Coronary artery (tissue), 2 donors: ENCODE measurements around the gene USF3.
A peak's percentile ranks its signal among the peaks of the same experiment; 100 is the strongest.

Experiments used
- DNase-seq: peaks from one replicate; pipeline ENCODE4 v3.0.0-alpha.2; 2017; ENCODE audit warnings: low spot score
- H3K27ac ChIP-seq, 2 donors: fragments of 200-600 bp; sonication (generic); one replicate each; pipeline ENCODE4 v1.5.1; 2016 to 2019
- H3K4me3 ChIP-seq: fragments of 200-600 bp; sonication (generic); 2 replicates; pipeline ENCODE4 v1.5.1; 2016; ENCODE audit warnings: mild to moderate bottlenecking, moderate library complexity
- CTCF ChIP-seq: fragments of 200-600 bp; sonication (generic); IDR thresholded peaks from one replicate; pipeline ENCODE4 v1.5.1; 2019; ENCODE audit warnings: antibody characterized with exemption

The USF3 gene

GRCh38 chr3:113615976-113616375 lies 80.5 kb downstream of the USF3 start:
- TF ChIP-seq CTCF, result no peak
- H3K27ac ChIP-seq, result no peak overlapping the region
- no peak overlapping the region for H3K4me3 ChIP-seq
- no peak for DNase-seq

GRCh38 chr3:113614402-113614801 lies 82.0 kb downstream of the USF3 start:
- no peak for DNase-seq
- no peak for TF ChIP-seq CTCF
- Histone ChIP-seq H3K27ac (peak overlapping the region in 1 of 2 donors; percentile 62), H3K4me3 (no peak overlapping the region)

GRCh38 chr3:113607219-113607596 lies 89.2 kb downstream of the USF3 start:
- Histone ChIP-seq H3K27ac (no peak overlapping the region), H3K4me3 (no peak overlapping the region)
- TF ChIP-seq CTCF, result no peak
- DNase-seq, result no peak

- no peak overlapping the region for H3K27ac ChIP-seq
- no peak for DNase-seq
- H3K4me3 ChIP-seq, result no peak overlapping the region
- no peak for TF ChIP-seq CTCF
Observed at GRCh38 chr3:113606539-113607218, 89.8 kb downstream of the USF3 start.

- no peak overlapping the region for H3K27ac ChIP-seq
- no peak for DNase-seq
- H3K4me3 ChIP-seq, result no peak overlapping the region
- no peak for TF ChIP-seq CTCF
Observed at GRCh38 chr3:113602836-113603235, 93.6 kb downstream of the USF3 start.

- no peak overlapping the region for H3K4me3 ChIP-seq
- TF ChIP-seq CTCF, result no peak
- no peak overlapping the region for H3K27ac ChIP-seq
- no peak for DNase-seq
Observed at GRCh38 chr3:113602256-113602655, 94.2 kb downstream of the USF3 start.

- Histone ChIP-seq H3K4me3 (no peak overlapping the region), H3K27ac (no peak overlapping the region)
- no peak for DNase-seq
- no peak for TF ChIP-seq CTCF
Observed at GRCh38 chr3:113601240-113601639, 95.2 kb downstream of the USF3 start.
